ENCODE results near the gene SLC25A30. TPM values are rescaled to one million over a fixed set of nuclear protein-coding genes. Genes with fewer than 3 reads are reported as not detected.

SLC25A30 gene
- total and polyA plus RNA-seq, 4 donors = 5.4 to 59.2 (median 17.8) TPM

DNA sequence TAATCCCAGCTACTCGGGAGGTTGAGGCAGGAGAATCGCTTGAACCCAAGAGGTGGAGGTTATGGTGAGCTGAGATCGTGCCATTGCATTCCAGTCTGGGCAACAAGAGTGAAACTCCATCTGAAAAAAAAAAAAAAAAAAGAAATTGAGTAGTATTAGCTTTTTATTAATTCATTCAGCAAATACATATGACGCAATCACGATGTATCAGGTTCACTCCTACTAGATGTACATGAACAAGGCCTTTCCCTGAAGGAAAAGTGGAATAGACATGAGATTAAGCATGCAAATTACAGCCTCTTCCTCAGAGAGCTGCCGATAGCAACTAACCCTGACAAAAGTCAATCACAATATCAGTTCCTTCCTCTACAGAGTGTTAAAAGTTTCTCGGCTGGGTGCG lies 68.0 kb downstream of the SLC25A30 start:
- Histone ChIP-seq H3K9me3 (ENCODE audit: control insufficient read depth in 4 of 4, low read length in 3 of 4) (no peaks in the 10 kb centered on the region), H3K4me1 (ENCODE audit: control insufficient read depth in 4 of 4, insufficient read depth in 4 of 4, low read length in 3 of 4) (peaks cover 0 to 1% (median 0%) of the 10 kb centered on the region in 4 donors), H3K4me3 (ENCODE audit: low read depth in 1 of 3, low read length in 3 of 3) (no peak overlapping the region), H3K36me3 (ENCODE audit: control insufficient read depth in 4 of 4, insufficient read depth in 3 of 4, low read depth in 1 of 4, low read length in 3 of 4) (peaks cover 2 to 35% (median 13%) of the 10 kb centered on the region in 4 donors), H3K27me3 (ENCODE audit: control insufficient read depth in 4 of 4, insufficient read depth in 4 of 4, low read length in 3 of 4) (no peaks in the 10 kb centered on the region), H3K27ac (ENCODE audit: low read depth in 1 of 2, low read length in 2 of 2) (no peak overlapping the region), H3K9ac (ENCODE audit: low read depth in 1 of 2, low read length in 2 of 2) (no peak overlapping the region)
- TF ChIP-seq EGR1 (IDR thresholded peaks at IDR 0.05; ENCODE audit: low read depth in 2 of 2) = no peak
- no peak for TF ChIP-seq YY1 (IDR thresholded peaks at IDR 0.05)
- TF ChIP-seq, protein P1, sequence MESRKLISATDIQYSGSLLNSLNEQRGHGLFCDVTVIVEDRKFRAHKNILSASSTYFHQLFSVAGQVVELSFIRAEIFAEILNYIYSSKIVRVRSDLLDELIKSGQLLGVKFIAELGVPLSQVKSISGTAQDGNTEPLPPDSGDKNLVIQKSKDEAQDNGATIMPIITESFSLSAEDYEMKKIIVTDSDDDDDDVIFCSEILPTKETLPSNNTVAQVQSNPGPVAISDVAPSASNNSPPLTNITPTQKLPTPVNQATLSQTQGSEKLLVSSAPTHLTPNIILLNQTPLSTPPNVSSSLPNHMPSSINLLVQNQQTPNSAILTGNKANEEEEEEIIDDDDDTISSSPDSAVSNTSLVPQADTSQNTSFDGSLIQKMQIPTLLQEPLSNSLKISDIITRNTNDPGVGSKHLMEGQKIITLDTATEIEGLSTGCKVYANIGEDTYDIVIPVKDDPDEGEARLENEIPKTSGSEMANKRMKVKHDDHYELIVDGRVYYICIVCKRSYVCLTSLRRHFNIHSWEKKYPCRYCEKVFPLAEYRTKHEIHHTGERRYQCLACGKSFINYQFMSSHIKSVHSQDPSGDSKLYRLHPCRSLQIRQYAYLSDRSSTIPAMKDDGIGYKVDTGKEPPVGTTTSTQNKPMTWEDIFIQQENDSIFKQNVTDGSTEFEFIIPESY (IDR thresholded peaks at IDR 0.05) = no peak
- TF ChIP-seq JUND (IDR thresholded peaks at IDR 0.05) = no peak
- TF ChIP-seq, protein P2, sequence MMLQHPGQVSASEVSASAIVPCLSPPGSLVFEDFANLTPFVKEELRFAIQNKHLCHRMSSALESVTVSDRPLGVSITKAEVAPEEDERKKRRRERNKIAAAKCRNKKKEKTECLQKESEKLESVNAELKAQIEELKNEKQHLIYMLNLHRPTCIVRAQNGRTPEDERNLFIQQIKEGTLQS (IDR thresholded peaks at IDR 0.05) = no peak
- TF ChIP-seq SP1 (IDR thresholded peaks at IDR 0.05) = no peak
- TF ChIP-seq NR2F2 (IDR thresholded peaks at IDR 0.05) = no peak
- TF ChIP-seq HNF4G (IDR thresholded peaks at IDR 0.05) = no peak
- TF ChIP-seq, protein P3, sequence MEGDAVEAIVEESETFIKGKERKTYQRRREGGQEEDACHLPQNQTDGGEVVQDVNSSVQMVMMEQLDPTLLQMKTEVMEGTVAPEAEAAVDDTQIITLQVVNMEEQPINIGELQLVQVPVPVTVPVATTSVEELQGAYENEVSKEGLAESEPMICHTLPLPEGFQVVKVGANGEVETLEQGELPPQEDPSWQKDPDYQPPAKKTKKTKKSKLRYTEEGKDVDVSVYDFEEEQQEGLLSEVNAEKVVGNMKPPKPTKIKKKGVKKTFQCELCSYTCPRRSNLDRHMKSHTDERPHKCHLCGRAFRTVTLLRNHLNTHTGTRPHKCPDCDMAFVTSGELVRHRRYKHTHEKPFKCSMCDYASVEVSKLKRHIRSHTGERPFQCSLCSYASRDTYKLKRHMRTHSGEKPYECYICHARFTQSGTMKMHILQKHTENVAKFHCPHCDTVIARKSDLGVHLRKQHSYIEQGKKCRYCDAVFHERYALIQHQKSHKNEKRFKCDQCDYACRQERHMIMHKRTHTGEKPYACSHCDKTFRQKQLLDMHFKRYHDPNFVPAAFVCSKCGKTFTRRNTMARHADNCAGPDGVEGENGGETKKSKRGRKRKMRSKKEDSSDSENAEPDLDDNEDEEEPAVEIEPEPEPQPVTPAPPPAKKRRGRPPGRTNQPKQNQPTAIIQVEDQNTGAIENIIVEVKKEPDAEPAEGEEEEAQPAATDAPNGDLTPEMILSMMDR (IDR thresholded peaks at IDR 0.05; ENCODE audit: low read depth, low read length, missing input control) = no peak
- TF ChIP-seq FOXA2 (IDR thresholded peaks at IDR 0.05) = no peak
- no peak for TF ChIP-seq FOXA1 (IDR thresholded peaks at IDR 0.05)
- TF ChIP-seq RXRA (IDR thresholded peaks at IDR 0.05) = no peak
- TF ChIP-seq RAD21 (IDR thresholded peaks at IDR 0.05) = no peak
- TF ChIP-seq HNF4A (conservative IDR thresholded peaks at IDR 0.05) = no peak
- TF ChIP-seq GABPA (IDR thresholded peaks at IDR 0.05 in 1 of 2, conservative IDR thresholded peaks at IDR 0.05 in 1 of 2) = no peak
- TF ChIP-seq, protein P4, sequence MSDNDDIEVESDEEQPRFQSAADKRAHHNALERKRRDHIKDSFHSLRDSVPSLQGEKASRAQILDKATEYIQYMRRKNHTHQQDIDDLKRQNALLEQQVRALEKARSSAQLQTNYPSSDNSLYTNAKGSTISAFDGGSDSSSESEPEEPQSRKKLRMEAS (IDR thresholded peaks at IDR 0.05) = no peak
- TF ChIP-seq, protein P5, sequence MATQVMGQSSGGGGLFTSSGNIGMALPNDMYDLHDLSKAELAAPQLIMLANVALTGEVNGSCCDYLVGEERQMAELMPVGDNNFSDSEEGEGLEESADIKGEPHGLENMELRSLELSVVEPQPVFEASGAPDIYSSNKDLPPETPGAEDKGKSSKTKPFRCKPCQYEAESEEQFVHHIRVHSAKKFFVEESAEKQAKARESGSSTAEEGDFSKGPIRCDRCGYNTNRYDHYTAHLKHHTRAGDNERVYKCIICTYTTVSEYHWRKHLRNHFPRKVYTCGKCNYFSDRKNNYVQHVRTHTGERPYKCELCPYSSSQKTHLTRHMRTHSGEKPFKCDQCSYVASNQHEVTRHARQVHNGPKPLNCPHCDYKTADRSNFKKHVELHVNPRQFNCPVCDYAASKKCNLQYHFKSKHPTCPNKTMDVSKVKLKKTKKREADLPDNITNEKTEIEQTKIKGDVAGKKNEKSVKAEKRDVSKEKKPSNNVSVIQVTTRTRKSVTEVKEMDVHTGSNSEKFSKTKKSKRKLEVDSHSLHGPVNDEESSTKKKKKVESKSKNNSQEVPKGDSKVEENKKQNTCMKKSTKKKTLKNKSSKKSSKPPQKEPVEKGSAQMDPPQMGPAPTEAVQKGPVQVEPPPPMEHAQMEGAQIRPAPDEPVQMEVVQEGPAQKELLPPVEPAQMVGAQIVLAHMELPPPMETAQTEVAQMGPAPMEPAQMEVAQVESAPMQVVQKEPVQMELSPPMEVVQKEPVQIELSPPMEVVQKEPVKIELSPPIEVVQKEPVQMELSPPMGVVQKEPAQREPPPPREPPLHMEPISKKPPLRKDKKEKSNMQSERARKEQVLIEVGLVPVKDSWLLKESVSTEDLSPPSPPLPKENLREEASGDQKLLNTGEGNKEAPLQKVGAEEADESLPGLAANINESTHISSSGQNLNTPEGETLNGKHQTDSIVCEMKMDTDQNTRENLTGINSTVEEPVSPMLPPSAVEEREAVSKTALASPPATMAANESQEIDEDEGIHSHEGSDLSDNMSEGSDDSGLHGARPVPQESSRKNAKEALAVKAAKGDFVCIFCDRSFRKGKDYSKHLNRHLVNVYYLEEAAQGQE (IDR thresholded peaks at IDR 0.05) = no peak
- no peak for TF ChIP-seq TAF1 (conservative IDR thresholded peaks at IDR 0.05)
- DNase-seq (ENCODE audit: low spot score) = no peak
- WGBS = 94% methylated on average over 8 of the region's 8 CpGs
